HepG2 (cell line): ENCODE results near the gene UBXN6. TPM values are rescaled to one million over a fixed set of nuclear protein-coding genes. Genes with fewer than 3 reads are reported as not detected.

Experiments
- ELF1 ChIP-seq: sonication (generic); formaldehyde crosslinking; IDR thresholded peaks from 2 replicates; pipeline ENCODE4 v1.4.0; 2020; ENCODE audit warnings: missing genetic modification reagents
- MAF1 ChIP-seq: sonication (generic); formaldehyde crosslinking; IDR thresholded peaks from 2 replicates; pipeline ENCODE4 v1.5.0; 2020; ENCODE audit warnings: missing genetic modification reagents, borderline replicate concordance
- MYC ChIP-seq: sonication (generic); formaldehyde crosslinking; IDR thresholded peaks from 2 replicates; pipeline ENCODE4 v1.9.0; 2021; ENCODE audit warnings: missing genetic modification reagents, borderline replicate concordance
- SRF ChIP-seq: IDR thresholded peaks from 2 replicates; pipeline ENCODE4 v1.6.1; 2011; ENCODE audit warnings: mild to moderate bottlenecking, low read depth, low read length, moderate library complexity
- ZFY ChIP-seq: sonication (generic); formaldehyde crosslinking; IDR thresholded peaks from 2 replicates; pipeline ENCODE4 v1.4.0; 2020; ENCODE audit warnings: missing genetic modification reagents
- ZIK1 ChIP-seq: sonication (generic); formaldehyde crosslinking; IDR thresholded peaks from 2 replicates; pipeline ENCODE4 v1.5.0; 2020; ENCODE audit warnings: mild to moderate bottlenecking, low read depth, missing genetic modification reagents, borderline replicate concordance
- ZNF746 ChIP-seq: sonication (generic); formaldehyde crosslinking; IDR thresholded peaks from 2 replicates; pipeline ENCODE4 v1.8.0; 2022; ENCODE audit warnings: mild to moderate bottlenecking, missing genetic modification reagents
- ZNF766 ChIP-seq: sonication (generic); formaldehyde crosslinking; IDR thresholded peaks from 2 replicates; pipeline ENCODE4 v1.5.0; 2020; ENCODE audit warnings: missing genetic modification reagents, borderline replicate concordance
- polyA plus RNA-seq, 8 experiments: library from polyadenylated mRNA; depleted of rRNA in 3 of 8; stranded (reverse) in 7 of 8; unstranded in 1 of 8; fragments of >200 nt; fragmentation: Illumina TruSeq in 4 of 8; extraction: Trizol in 4 of 8; gene quantifications; 2 replicates each; pipeline versions ENCODE4 v1.2.1 to v1.2.3, GENCODE V29; 2011 to 2016; ENCODE audit warnings: low read depth in 4 of 8, missing spikeins in 1 of 8, mixed read lengths in 1 of 8; ENCODE audit not compliant: insufficient read depth in 1 of 8
- total RNA-seq, 5 experiments: library from RNA; depleted of rRNA; stranded (reverse); fragments of >200 nt; fragmentation: Illumina TruSeq; extraction: Trizol; gene quantifications; 2 replicates each; pipeline ENCODE4 v1.2.3, GENCODE V29; 2016; ENCODE audit warnings: low read depth in 1 of 5
- TF ChIP-seq, protein P1 (sequence below): sonication (generic); formaldehyde crosslinking; IDR thresholded peaks from 2 replicates; pipeline ENCODE4 v1.4.0; 2020; ENCODE audit warnings: missing genetic modification reagents, low read depth, mild to moderate bottlenecking, borderline replicate concordance
- TF ChIP-seq, protein P2 (sequence below), 2 experiments: sonication (generic) in 1 of 2; formaldehyde crosslinking in 1 of 2; IDR thresholded peaks; 2 replicates each; pipeline versions ENCODE4 v1.5.1 to v1.6.1; 2011 to 2020; ENCODE audit warnings: borderline replicate concordance in 1 of 2, low read depth in 1 of 2, low read length in 1 of 2, mild to moderate bottlenecking in 1 of 2, missing genetic modification reagents in 1 of 2, moderate library complexity in 1 of 2
- TF ChIP-seq, protein P3 (sequence below): sonication (generic); formaldehyde crosslinking; IDR thresholded peaks from 2 replicates; pipeline ENCODE4 v1.5.0; 2020; ENCODE audit warnings: missing genetic modification reagents, mild to moderate bottlenecking, borderline replicate concordance
- TF ChIP-seq, protein P4 (sequence below): sonication (generic); formaldehyde crosslinking; IDR thresholded peaks from 2 replicates; pipeline ENCODE4 v1.5.0; 2020; ENCODE audit warnings: missing genetic modification reagents
- TF ChIP-seq, protein P5 (sequence below): sonication (generic); formaldehyde crosslinking; IDR thresholded peaks from 2 replicates; pipeline ENCODE4 v1.9.0; 2021; ENCODE audit warnings: missing genetic modification reagents, mild to moderate bottlenecking, borderline replicate concordance
- TF ChIP-seq, protein P6 (sequence below): sonication (generic); formaldehyde crosslinking; IDR thresholded peaks from 2 replicates; pipeline ENCODE4 v1.5.0; 2020; ENCODE audit warnings: mild to moderate bottlenecking, missing genetic modification reagents, moderate library complexity
- TF ChIP-seq, protein P7 (sequence below): sonication (generic); formaldehyde crosslinking; IDR thresholded peaks from 2 replicates; pipeline ENCODE4 v1.8.0; 2022; ENCODE audit warnings: low read depth, missing genetic modification reagents

Gene UBXN6
- total and polyA plus RNA-seq, 2 of the 13 experiments (the other 11 are each of a cell fraction or from before 2014, with no cell fraction given): 34.9 to 35.5 TPM

DNA sequence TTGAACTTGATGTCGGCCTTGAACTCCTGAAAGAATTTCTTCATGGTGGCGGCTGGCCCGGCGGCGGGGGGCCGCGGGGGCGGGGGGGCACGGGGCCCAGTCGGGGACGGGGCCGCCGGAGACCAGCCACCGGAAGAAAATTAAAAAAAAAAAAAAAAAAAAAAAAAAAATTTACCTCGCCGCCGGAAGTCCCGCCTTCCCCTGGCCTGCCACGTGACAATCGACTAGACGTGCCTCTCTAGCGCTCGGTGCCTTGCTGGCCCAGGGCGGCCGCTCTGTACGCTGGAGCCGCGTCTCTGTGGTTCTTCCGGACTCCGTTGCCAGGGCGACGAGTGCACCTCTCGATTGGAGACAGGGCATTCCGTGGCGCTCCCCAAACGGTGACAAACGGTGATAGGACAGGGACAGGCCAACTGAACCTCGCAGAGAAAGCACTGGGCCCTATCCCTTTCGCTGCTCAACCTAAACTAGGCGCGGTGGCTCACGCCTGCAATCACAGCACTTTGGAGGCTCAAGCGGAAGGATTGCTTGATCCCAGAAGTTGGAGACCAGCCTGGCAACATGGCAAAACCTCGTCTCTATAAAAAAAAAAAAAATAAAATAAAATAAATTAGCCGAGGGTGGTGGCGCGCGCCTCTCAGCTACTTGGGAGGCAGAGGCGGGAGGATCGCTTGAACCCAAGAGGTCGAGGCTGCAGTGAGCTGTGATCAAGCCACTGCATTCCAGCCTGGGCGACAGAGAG is at the start of gene UBXN6 (continued):
- TF ChIP-seq, protein P1, sequence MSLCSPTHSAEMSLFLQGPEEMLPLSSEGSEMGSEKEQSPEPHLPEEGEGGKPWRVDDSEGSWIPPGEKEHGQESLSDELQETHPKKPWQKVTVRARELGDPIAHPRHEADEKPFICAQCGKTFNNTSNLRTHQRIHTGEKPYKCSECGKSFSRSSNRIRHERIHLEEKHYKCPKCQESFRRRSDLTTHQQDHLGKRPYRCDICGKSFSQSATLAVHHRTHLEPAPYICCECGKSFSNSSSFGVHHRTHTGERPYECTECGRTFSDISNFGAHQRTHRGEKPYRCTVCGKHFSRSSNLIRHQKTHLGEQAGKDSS (CRISPR knock-in tag): peak; percentile 62; the same call in 1 of the 2 replicates
- peak; percentile 60; the same call in 1 of the 2 replicates for TF ChIP-seq SRF
- TF ChIP-seq, protein P2, sequence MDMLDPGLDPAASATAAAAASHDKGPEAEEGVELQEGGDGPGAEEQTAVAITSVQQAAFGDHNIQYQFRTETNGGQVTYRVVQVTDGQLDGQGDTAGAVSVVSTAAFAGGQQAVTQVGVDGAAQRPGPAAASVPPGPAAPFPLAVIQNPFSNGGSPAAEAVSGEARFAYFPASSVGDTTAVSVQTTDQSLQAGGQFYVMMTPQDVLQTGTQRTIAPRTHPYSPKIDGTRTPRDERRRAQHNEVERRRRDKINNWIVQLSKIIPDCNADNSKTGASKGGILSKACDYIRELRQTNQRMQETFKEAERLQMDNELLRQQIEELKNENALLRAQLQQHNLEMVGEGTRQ (IDR thresholded peaks at IDR 0.05; ENCODE audit: low read depth, low read length): peak; percentile 79
- TF ChIP-seq, protein P2 (CRISPR knock-in tag; IDR thresholded peaks at IDR 0.05; ENCODE audit: borderline replicate concordance): peak; percentile 90; the same call in 1 of the 2 replicates
- TF ChIP-seq ELF1 (CRISPR knock-in tag): peak; percentile 95
- TF ChIP-seq ZFY (CRISPR knock-in tag): peak; percentile 38; the same call in 1 of the 2 replicates
- TF ChIP-seq ZIK1: 0 out of 2 replicates have a peak, but pooled peaks have one; percentile 41
- TF ChIP-seq MAF1 (CRISPR knock-in tag): peak; percentile 19; the same call in 1 of the 2 replicates
- peak; percentile 73; the same call in 1 of the 2 replicates for TF ChIP-seq ZNF746 (CRISPR knock-in tag)
- TF ChIP-seq, protein P3, sequence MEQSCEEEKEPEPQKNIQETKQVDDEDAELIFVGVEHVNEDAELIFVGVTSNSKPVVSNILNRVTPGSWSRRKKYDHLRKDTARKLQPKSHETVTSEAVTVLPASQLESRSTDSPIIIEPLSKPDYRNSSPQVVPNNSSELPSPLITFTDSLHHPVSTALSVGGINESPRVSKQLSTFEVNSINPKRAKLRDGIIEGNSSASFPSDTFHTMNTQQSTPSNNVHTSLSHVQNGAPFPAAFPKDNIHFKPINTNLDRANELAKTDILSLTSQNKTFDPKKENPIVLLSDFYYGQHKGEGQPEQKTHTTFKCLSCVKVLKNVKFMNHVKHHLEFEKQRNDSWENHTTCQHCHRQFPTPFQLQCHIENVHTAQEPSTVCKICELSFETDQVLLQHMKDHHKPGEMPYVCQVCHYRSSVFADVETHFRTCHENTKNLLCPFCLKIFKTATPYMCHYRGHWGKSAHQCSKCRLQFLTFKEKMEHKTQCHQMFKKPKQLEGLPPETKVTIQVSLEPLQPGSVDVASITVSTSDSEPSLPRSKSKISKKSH: peak; percentile 72; the same call in 1 of the 2 replicates
- TF ChIP-seq, protein P4, sequence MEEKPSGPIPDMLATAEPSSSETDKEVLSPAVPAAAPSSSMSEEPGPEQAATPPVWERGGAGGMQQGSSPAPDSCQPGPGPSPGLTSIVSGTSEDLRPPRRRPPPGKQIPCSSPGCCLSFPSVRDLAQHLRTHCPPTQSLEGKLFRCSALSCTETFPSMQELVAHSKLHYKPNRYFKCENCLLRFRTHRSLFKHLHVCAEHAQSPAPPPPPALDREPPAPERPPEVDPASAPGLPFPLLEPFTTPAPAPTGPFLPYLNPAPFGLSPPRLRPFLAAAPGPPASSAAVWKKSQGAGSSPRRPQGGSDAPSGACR: 0 out of 2 replicates have a peak, but pooled peaks have one; percentile 32
- TF ChIP-seq, protein P5, sequence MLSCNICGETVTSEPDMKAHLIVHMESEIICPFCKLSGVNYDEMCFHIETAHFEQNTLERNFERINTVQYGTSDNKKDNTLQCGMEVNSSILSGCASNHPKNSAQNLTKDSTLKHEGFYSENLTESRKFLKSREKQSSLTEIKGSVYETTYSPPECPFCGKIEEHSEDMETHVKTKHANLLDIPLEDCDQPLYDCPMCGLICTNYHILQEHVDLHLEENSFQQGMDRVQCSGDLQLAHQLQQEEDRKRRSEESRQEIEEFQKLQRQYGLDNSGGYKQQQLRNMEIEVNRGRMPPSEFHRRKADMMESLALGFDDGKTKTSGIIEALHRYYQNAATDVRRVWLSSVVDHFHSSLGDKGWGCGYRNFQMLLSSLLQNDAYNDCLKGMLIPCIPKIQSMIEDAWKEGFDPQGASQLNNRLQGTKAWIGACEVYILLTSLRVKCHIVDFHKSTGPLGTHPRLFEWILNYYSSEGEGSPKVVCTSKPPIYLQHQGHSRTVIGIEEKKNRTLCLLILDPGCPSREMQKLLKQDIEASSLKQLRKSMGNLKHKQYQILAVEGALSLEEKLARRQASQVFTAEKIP (CRISPR knock-in tag): no peak
- peak; percentile 57; the same call in 1 of the 2 replicates for TF ChIP-seq ZNF766 (CRISPR knock-in tag)
- TF ChIP-seq, protein P6, sequence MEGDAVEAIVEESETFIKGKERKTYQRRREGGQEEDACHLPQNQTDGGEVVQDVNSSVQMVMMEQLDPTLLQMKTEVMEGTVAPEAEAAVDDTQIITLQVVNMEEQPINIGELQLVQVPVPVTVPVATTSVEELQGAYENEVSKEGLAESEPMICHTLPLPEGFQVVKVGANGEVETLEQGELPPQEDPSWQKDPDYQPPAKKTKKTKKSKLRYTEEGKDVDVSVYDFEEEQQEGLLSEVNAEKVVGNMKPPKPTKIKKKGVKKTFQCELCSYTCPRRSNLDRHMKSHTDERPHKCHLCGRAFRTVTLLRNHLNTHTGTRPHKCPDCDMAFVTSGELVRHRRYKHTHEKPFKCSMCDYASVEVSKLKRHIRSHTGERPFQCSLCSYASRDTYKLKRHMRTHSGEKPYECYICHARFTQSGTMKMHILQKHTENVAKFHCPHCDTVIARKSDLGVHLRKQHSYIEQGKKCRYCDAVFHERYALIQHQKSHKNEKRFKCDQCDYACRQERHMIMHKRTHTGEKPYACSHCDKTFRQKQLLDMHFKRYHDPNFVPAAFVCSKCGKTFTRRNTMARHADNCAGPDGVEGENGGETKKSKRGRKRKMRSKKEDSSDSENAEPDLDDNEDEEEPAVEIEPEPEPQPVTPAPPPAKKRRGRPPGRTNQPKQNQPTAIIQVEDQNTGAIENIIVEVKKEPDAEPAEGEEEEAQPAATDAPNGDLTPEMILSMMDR (CRISPR knock-in tag): 0 out of 2 replicates have a peak, but pooled peaks have one; percentile 16
- TF ChIP-seq MYC: peak; percentile 83
- TF ChIP-seq, protein P7, sequence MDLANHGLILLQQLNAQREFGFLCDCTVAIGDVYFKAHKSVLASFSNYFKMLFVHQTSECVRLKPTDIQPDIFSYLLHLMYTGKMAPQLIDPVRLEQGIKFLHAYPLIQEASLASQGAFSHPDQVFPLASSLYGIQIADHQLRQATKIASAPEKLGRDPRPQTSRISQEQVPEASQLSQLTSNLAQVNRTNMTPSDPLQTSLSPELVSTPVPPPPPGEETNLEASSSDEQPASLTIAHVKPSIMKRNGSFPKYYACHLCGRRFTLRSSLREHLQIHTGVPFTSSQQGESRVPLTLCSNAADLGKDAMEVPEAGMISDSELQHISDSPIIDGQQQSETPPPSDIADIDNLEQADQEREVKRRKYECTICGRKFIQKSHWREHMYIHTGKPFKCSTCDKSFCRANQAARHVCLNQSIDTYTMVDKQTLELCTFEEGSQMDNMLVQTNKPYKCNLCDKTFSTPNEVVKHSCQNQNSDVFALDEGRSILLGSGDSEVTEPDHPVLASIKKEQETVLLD (CRISPR knock-in tag): peak; percentile 87
